MV-4-11 (cell line): ENCODE measurements around the gene OCRL.
"Not testable (repeated sequence)": the region's sequence is repeated elsewhere in the genome, so short reads cannot be mapped to it uniquely, and the experiment has no call there.

ENCODE experiments used
- DNase-seq: peaks from one replicate; lab custom pipeline; 2025; lab: John Stamatoyannopoulos, UW

Gene OCRL

GRCh38 chrX:129534816-129535578 is 5.1 kb upstream of the OCRL start:
- DNase-seq = no peak

GRCh38 chrX:129540722-129541184 is 694 bp downstream of the OCRL start:
- peak; percentile 35 for DNase-seq

- no peak for DNase-seq
These were observed 4.7 kb downstream of the OCRL start for GRCh38 chrX:129544780-129545179.

GRCh38 chrX:129545408-129545807 is 5.3 kb downstream of the OCRL start:
- DNase-seq = no peak

- DNase-seq = no peak
These were observed 9.1 kb downstream of the OCRL start for GRCh38 chrX:129549124-129549523.

GRCh38 chrX:129553619-129554288 is 13.7 kb downstream of the OCRL start:
- DNase-seq = peak; percentile 63

- DNase-seq = not testable (repeated sequence)
These were observed 14.8 kb downstream of the OCRL start for GRCh38 chrX:129554816-129555215.

GRCh38 chrX:129556806-129557315 is 16.8 kb downstream of the OCRL start:
- no peak for DNase-seq

- DNase-seq = no peak
These were observed 17.9 kb downstream of the OCRL start for GRCh38 chrX:129557844-129558480.

- no peak for DNase-seq
These were observed 19.7 kb downstream of the OCRL start for GRCh38 chrX:129559783-129560182.

GRCh38 chrX:129561453-129561852 is 21.4 kb downstream of the OCRL start:
- DNase-seq = no peak

- DNase-seq = not testable (repeated sequence)
These were observed 24.3 kb downstream of the OCRL start for GRCh38 chrX:129564345-129564744.

GRCh38 chrX:129565046-129565650 is 25.1 kb downstream of the OCRL start:
- DNase-seq = no peak

GRCh38 chrX:129566073-129566472 is 26.0 kb downstream of the OCRL start:
- no peak for DNase-seq

GRCh38 chrX:129568349-129568748 is 28.3 kb downstream of the OCRL start:
- DNase-seq = no peak

GRCh38 chrX:129572422-129572821 is 32.4 kb downstream of the OCRL start:
- no peak for DNase-seq

GRCh38 chrX:129573652-129574051 is 33.6 kb downstream of the OCRL start:
- not testable (repeated sequence) for DNase-seq

GRCh38 chrX:129574214-129574613 is 34.2 kb downstream of the OCRL start:
- DNase-seq = no peak

GRCh38 chrX:129576539-129576938 is 36.5 kb downstream of the OCRL start:
- no peak for DNase-seq

- no peak for DNase-seq
These were observed 37.4 kb downstream of the OCRL start for GRCh38 chrX:129577473-129577872.

GRCh38 chrX:129577877-129578276 is 37.8 kb downstream of the OCRL start:
- DNase-seq = no peak

GRCh38 chrX:129581904-129582303 is 41.8 kb downstream of the OCRL start:
- no peak for DNase-seq
